HG03097 (cell line): ENCODE data around the gene G6PC1.
"Not testable (repeated sequence)": the region's sequence is repeated elsewhere in the genome, so short reads cannot be mapped to it uniquely, and the experiment has no call there.

Experiments used
- ATAC-seq: cut with Tn5 transposase; IDR thresholded peaks from one replicate; pipeline ENCODE4 v1.9.1; 2021; ENCODE audit not compliant: unreplicated experiment, low FRiP score

The G6PC1 gene

GRCh38 chr17:42899981-42900380 is 618 bp upstream of the G6PC1 start:
- ATAC-seq: not testable (repeated sequence)

- no peak for ATAC-seq
Observed at GRCh38 chr17:42901535-42902229, 1.1 kb downstream of the G6PC1 start.

- ATAC-seq: no peak
Observed at GRCh38 chr17:42904110-42904469, 3.5 kb downstream of the G6PC1 start.

GRCh38 chr17:42906772-42907446 is 6.3 kb downstream of the G6PC1 start:
- no peak for ATAC-seq

- ATAC-seq: no peak
Observed at GRCh38 chr17:42908872-42909700, 8.5 kb downstream of the G6PC1 start.

- no peak for ATAC-seq
Observed at GRCh38 chr17:42913522-42913921, 12.9 kb downstream of the G6PC1 start.

- ATAC-seq: no peak
Observed at GRCh38 chr17:42913981-42914617, 13.5 kb downstream of the G6PC1 start.

- not testable (repeated sequence) for ATAC-seq
Observed at GRCh38 chr17:42915288-42915687, 14.7 kb downstream of the G6PC1 start.

GRCh38 chr17:42916388-42917235 is 16.0 kb downstream of the G6PC1 start:
- not testable (repeated sequence) for ATAC-seq

- ATAC-seq: no peak
Observed at GRCh38 chr17:42917236-42917603, 16.6 kb downstream of the G6PC1 start.

- ATAC-seq: no peak
Observed at GRCh38 chr17:42918902-42919521, 18.4 kb downstream of the G6PC1 start.

- not testable (repeated sequence) for ATAC-seq
Observed at GRCh38 chr17:42919522-42920077, 19.0 kb downstream of the G6PC1 start.

- no peak for ATAC-seq
Observed at GRCh38 chr17:42920106-42920900, 19.7 kb downstream of the G6PC1 start.

GRCh38 chr17:42920922-42921321 is 20.3 kb downstream of the G6PC1 start:
- no peak for ATAC-seq

GRCh38 chr17:42922294-42922693 is 21.7 kb downstream of the G6PC1 start:
- ATAC-seq: no peak

- ATAC-seq: not testable (repeated sequence)
Observed at GRCh38 chr17:42923472-42923871, 22.9 kb downstream of the G6PC1 start.

GRCh38 chr17:42924891-42925290 is 24.3 kb downstream of the G6PC1 start:
- ATAC-seq: no peak

- ATAC-seq: no peak
Observed at GRCh38 chr17:42928714-42929496, 28.3 kb downstream of the G6PC1 start.
